Measurements from ENCODE around the gene MORN5.

MORN5 gene

GRCh38 chr9:122130837-122131236 is 28.9 kb upstream of the MORN5 start:
- no peak for TF ChIP-seq CTCF (IDR thresholded peaks at IDR 0.05; ENCODE audit: insufficient read depth, missing control alignments)
- no peak for DNase-seq (ENCODE audit: insufficient read length, low spot score)
- no peak for FAIRE-seq

GRCh38 chr9:122131401-122132001 is 28.2 kb upstream of the MORN5 start:
- no peak for TF ChIP-seq CTCF (IDR thresholded peaks at IDR 0.05; ENCODE audit: insufficient read depth, missing control alignments)
- DNase-seq (ENCODE audit: insufficient read length, low spot score), result no peak
- no peak for FAIRE-seq

- FAIRE-seq (no peak), DNase-seq (ENCODE audit: insufficient read length, low spot score) (no peak)
- no peak for TF ChIP-seq CTCF (IDR thresholded peaks at IDR 0.05; ENCODE audit: insufficient read depth, missing control alignments)
These were observed 27.2 kb upstream of the MORN5 start for GRCh38 chr9:122132539-122132938.

- DNase-seq (ENCODE audit: insufficient read length, low spot score), result no peak
- no peak for FAIRE-seq
- TF ChIP-seq CTCF (IDR thresholded peaks at IDR 0.05; ENCODE audit: insufficient read depth, missing control alignments), result no peak
These were observed 26.3 kb upstream of the MORN5 start for GRCh38 chr9:122133263-122133983.

- TF ChIP-seq CTCF (IDR thresholded peaks at IDR 0.05; ENCODE audit: insufficient read depth, missing control alignments), result no peak
- FAIRE-seq (no peak), DNase-seq (ENCODE audit: insufficient read length, low spot score) (no peak)
These were observed 25.6 kb upstream of the MORN5 start for GRCh38 chr9:122133984-122134535.

DNA sequence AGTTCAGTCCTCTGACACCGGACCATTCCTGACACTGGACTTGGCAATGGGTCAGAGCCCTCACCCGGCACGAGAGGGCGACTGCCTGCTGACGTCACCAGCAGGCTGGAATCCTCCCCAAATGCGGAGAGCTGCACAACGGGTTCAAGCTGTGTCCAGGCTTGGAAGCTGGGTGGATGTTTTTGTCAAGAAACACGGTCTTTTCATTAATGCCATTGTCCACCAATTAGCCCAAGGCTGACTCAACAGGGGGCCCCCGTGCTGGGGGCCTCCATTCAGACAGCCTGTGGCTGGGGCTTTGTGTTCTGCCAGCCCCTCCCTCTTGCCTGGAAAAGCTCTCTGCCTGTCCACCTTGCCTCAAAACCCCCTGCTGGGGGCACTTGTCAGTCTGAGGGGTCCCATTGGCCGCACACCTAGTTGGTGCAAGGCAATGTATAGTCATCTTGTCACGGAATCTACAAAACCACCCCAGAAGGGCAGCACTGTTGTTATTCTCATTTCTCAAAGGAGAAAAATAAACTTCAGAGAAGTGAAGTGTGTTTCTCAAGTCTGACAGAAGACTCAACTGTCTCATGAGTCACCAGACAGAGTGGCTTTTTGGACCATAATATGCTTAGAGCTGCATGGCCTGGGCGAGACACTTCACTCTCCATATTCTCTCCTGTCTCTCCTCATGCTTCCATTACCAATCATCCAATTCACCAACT is 24.7 kb upstream of the MORN5 start:
- TF ChIP-seq CTCF (IDR thresholded peaks at IDR 0.05; ENCODE audit: insufficient read depth, missing control alignments), result no peak
- DNase-seq (ENCODE audit: insufficient read length, low spot score) (no peak), FAIRE-seq (no peak)

Measured in D721Med (cell line).